GM19328 (cell line): Measurements from ENCODE around the gene PCSK9.
"Not testable (repeated sequence)": the region's sequence is repeated elsewhere in the genome, so short reads cannot be mapped to it uniquely, and the experiment has no call there.

ENCODE experiments used
- ATAC-seq: cut with Tn5 transposase; IDR thresholded peaks from one replicate; pipeline ENCODE4 v1.9.1; 2021; ENCODE audit warnings: mild to moderate bottlenecking, moderate library complexity; ENCODE audit not compliant: unreplicated experiment

PCSK9 gene

GRCh38 chr1:55073187-55073916 is 34.0 kb downstream of the PCSK9 start:
- no peak for ATAC-seq

DNA sequence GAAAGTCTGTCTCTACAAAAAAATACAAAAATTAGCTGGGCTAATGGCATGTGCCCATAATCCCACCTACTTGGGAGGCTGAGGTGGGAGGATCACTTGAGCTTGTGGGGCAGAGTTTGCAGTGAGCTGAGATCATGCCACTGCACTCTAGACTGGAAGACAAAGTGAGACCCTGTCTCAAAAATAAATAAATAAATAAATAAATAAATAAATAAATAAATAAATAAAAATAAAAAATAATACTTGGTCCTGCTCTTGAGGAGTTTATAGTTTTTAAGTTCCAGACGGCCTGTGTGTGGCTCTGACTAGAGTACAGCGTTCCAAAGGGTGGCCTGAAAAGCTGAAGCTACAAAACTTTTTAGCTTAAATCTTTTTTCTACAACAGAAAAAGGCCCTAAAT is 35.1 kb downstream of the PCSK9 start:
- ATAC-seq = no peak

- ATAC-seq = no peak
Measured at GRCh38 chr1:55076356-55076755, 37.0 kb downstream of the PCSK9 start.

GRCh38 chr1:55078470-55078869 is 39.1 kb downstream of the PCSK9 start:
- ATAC-seq = no peak

GRCh38 chr1:55079651-55080050 is 40.3 kb downstream of the PCSK9 start:
- ATAC-seq = no peak

- no peak for ATAC-seq
Measured at GRCh38 chr1:55081188-55081904, 42.0 kb downstream of the PCSK9 start.

DNA sequence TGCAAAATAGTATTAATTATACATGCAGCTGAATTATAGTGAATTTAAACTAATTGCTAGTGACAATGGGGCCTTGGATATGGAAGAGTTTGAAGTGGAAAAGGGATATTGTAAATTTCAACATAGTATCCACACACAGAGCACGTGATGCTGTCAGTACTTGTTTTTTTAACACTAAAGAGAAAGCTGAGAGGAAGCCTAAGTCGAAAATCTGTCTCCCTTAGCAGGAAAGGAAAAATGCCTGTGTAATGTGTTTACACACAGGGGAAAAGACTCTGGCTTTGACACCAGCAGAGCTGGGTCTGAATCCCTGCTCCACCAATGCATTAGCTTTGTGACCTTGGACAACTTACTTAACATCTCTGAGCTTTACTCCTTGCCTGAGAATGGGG is 42.6 kb downstream of the PCSK9 start:
- ATAC-seq = no peak

- no peak for ATAC-seq
Measured at GRCh38 chr1:55084257-55084656, 44.9 kb downstream of the PCSK9 start.

DNA sequence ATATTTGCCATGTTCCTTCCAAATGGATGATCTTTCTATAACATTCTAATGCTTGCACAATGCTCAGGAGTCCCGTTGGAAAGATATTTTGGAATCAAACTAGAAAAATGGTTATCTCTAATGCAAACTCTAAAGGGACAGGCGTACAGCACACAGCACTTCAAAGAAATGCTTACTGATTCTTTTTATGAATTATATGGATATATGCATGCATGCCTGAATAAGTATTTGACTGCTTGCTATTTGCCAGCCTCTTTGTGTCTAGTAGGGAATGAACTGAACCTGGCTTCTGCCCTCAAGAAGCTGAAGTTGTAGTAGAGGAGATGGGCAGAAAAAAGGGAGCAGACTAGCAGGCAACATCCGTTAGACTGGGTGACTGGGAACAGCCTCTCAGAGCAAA is 48.1 kb downstream of the PCSK9 start:
- ATAC-seq = no peak

- no peak for ATAC-seq
Measured at GRCh38 chr1:55088413-55088812, 49.1 kb downstream of the PCSK9 start.

DNA sequence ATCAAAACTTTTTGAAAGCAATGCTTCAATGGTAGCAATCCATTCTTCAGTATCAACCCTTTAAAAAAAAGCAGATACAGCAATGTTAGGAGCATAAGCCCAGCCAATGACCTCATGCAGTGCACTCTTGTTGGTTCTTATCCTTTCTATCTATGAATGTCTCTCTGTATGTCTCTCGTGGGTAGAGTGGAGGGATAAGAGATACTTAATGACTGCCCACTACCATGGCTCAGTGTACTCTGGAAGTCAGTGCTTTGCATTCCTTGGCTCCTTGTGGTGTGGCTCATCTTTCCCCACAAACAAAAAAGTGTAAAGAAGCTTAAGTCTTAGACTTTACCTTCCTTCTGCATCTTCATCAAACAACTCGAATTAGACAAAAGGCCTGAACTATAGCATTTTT is 50.3 kb downstream of the PCSK9 start:
- ATAC-seq = no peak

DNA sequence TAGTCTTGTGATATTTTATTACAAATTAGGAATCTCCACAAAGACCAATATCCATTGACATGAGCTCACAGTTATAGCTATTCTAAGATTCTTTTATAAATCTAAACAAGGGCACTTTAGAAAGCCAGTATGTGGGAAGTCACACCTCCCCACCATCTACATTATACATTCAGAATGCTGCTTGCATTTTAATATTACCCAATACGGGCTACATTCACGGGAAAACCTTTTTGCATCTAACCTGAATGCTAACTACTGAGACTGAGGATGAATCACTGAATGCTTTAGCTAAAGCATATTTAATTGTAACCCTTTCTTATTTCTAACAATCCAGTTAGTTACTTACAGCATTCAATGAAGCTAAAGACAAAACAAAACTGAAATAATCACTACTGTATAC is 53.1 kb downstream of the PCSK9 start:
- no peak for ATAC-seq

GRCh38 chr1:55095095-55095494 is 55.7 kb downstream of the PCSK9 start:
- no peak for ATAC-seq

GRCh38 chr1:55103891-55104290 is 64.5 kb downstream of the PCSK9 start:
- no peak for ATAC-seq

- ATAC-seq = no peak
Measured at GRCh38 chr1:55107101-55107500, 67.8 kb downstream of the PCSK9 start.

DNA sequence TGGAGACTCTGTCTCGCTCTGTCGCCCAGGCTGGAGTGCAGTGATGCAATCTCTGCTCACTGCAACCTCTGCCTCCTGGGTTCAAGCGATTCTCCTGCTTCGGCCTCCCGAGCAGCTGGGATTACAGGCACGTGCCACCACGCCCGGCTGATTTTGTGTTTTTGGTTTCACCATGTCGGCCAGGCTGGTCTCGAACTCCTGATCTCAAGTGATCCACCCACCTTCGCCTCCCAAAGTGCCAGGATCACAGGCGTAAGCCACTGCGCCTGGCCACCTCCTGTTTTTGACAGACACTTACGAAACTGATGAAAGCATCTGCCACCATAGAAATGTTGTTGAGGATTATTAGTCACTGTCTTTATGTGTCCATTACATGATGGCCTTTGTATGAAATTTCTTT is 69.7 kb downstream of the PCSK9 start:
- not testable (repeated sequence) for ATAC-seq
